KOPT-K1 (cell line): Measurements from ENCODE around the gene TRIM13.
A peak's percentile ranks its signal among the peaks of the same experiment; 100 is the strongest.
"Not testable (repeated sequence)": the region's sequence is repeated elsewhere in the genome, so short reads cannot be mapped to it uniquely, and the experiment has no call there.

ENCODE experiments used
- H3K27ac ChIP-seq: fragments of 200-600 bp; sonication (generic); 2 replicates; pipeline ENCODE4 v1.5.1; 2016; ENCODE audit warnings: antibody characterized with exemption, mild to moderate bottlenecking, low read depth, low read length; ENCODE audit not compliant: poor library complexity, severe bottlenecking
- H3K36me3 ChIP-seq: fragments of 200-600 bp; sonication (generic); 2 replicates; pipeline ENCODE4 v1.5.1; 2017; ENCODE audit warnings: antibody characterized with exemption, mild to moderate bottlenecking, low read length, moderate library complexity; ENCODE audit not compliant: insufficient read depth
- H3K9me3 ChIP-seq: fragments of 200-600 bp; sonication (generic); 2 replicates; pipeline ENCODE4 v1.5.1; 2017; ENCODE audit warnings: antibody characterized with exemption, low read length, mild to moderate bottlenecking; ENCODE audit not compliant: insufficient read depth, poor library complexity, severe bottlenecking

TRIM13 gene

DNA sequence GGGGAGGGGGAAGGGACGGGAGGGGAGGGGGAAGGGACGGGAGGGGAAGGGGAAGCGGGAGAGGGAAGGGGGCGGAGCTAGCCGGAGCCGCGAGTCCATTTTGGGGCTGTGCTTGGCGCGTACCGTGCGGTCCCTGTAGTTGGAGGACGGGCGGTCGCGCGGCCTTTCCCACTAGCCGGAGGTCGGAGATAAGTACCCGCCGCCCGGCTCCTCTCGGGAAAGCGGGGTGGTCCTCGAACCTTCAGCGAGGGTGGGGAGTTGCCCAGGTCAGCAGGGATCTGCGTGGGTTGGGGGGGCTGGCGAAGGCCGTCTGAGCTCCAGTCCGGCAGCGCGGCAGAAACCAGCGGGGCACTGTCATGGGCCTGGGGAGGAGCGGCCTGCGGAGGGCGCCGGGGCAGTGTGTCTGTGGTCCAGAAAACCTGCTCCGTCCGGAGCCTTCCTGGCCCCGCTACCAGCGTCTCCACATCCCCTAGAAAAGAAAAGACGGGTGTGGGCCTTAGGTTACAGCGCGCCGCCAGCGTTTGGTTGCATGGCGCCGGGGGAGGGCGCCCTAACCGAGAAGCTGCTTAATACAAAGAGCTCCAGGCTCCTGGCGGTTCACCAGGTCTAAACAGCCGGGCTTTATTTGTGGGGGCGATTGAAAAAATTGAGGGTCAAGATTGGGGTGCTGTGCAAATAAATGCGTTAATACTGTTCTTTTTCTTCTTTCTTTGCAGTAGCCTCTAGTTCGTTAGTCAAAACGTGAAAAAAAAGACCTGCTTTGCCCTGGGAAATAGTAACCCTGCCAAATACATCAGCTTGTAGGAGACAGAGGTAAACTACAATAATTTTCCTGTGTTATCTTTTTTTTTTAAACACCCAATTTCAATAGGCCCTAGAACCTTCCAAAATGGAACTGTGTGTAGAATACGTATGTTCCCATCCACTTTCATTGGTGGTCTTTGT, at the start of gene TRIM13:
TRIM13 (plus strand) TSS at position 92 of the 945 bp plus-strand sequence. CDS start 14,899 bp downstream, outside the sequence.
- Histone ChIP-seq H3K27ac (peak within 1 kb of the TSS; percentile 98), H3K9me3 (no peaks in the 10 kb centered on the region), H3K36me3 (peaks cover 42% of the 10 kb centered on the region)

GRCh38 chr13:49948777-49949270, 48.0 kb upstream of the TRIM13 start:
- H3K36me3 ChIP-seq, H3K27ac ChIP-seq, H3K9me3 ChIP-seq: not testable (repeated sequence)

- no peak overlapping the region for H3K27ac ChIP-seq
- H3K36me3 ChIP-seq, result no peaks in the 10 kb centered on the region
- H3K9me3 ChIP-seq, result no peaks in the 10 kb centered on the region
These were observed 44.9 kb upstream of the TRIM13 start for GRCh38 chr13:49951754-49952535.

- H3K27ac ChIP-seq, result no peak overlapping the region
- H3K9me3 ChIP-seq, result no peaks in the 10 kb centered on the region
- H3K36me3 ChIP-seq, result no peaks in the 10 kb centered on the region
These were observed 43.3 kb upstream of the TRIM13 start for GRCh38 chr13:49953560-49953959.

DNA sequence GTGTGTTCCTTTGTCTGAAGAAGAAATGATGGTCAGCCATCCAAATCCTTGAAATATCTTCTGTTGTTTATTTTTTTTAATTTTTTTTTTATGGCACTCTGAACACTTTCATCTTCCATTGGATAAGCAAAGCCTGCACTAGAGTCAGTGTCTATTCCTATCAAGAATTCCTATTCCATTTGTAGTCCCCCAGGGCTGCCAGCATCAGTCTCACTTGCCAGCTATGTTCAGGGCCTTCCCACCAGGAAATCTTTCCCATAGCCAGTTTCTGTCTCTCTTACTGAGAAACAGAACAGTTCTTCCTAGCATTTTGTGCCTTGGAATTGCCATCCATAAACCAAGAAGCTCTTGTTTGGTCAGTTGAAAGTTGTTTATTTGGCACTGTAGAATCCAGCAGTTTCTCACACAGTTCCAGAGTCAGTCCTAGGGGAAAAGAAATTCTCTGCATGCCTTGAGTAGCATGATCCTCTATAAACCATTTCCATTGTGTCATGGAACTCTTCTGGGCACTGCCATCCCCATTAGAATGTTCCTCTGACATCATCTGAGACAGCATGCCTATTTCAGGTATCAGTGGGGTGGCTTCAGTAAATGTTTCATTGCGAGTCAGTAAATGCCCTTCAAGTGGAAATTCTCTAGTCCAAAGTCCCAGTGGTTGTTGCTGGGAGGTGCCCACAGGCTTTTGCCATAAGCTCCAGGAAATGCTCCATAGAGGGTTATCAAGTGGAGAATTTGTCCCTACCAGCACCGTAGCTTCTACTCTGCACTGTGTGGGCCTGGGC, 42.0 kb upstream of the TRIM13 start:
- Histone ChIP-seq H3K9me3 (no peaks in the 10 kb centered on the region), H3K36me3 (no peaks in the 10 kb centered on the region), H3K27ac (no peak overlapping the region)

GRCh38 chr13:49956131-49956530, 40.7 kb upstream of the TRIM13 start:
- H3K27ac ChIP-seq, result no peak overlapping the region
- no peaks in the 10 kb centered on the region for H3K9me3 ChIP-seq
- no peaks in the 10 kb centered on the region for H3K36me3 ChIP-seq

GRCh38 chr13:49958321-49958720, 38.5 kb upstream of the TRIM13 start:
- Histone ChIP-seq H3K36me3 (no peaks in the 10 kb centered on the region), H3K27ac (no peak overlapping the region), H3K9me3 (peaks cover 10% of the 10 kb centered on the region)

DNA sequence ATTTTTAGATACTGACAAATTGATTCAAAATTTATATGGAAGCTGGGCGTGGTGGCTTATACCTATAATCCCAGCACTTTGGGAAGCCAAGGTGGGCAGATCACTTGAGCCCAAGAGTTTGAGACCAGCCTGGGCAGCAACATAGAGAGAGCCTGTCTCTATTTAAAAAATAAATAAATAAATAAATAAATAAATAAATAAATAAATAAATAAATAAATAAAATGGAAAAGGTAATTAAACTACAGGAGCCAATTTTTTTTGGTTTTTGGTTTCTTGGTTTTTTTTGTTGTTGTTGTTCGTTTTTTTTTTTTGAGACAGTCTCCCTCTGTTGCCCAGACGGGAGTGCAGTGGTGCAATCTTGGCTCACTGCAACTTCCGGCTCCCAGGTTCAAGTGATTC, 29.4 kb upstream of the TRIM13 start:
- no peak overlapping the region for H3K27ac ChIP-seq
- H3K9me3 ChIP-seq, result peaks cover 24% of the 10 kb centered on the region
- H3K36me3 ChIP-seq, result no peaks in the 10 kb centered on the region

GRCh38 chr13:49972709-49973108, 24.1 kb upstream of the TRIM13 start:
- Histone ChIP-seq H3K27ac (no peak overlapping the region), H3K9me3 (no peaks in the 10 kb centered on the region), H3K36me3 (no peaks in the 10 kb centered on the region)

DNA sequence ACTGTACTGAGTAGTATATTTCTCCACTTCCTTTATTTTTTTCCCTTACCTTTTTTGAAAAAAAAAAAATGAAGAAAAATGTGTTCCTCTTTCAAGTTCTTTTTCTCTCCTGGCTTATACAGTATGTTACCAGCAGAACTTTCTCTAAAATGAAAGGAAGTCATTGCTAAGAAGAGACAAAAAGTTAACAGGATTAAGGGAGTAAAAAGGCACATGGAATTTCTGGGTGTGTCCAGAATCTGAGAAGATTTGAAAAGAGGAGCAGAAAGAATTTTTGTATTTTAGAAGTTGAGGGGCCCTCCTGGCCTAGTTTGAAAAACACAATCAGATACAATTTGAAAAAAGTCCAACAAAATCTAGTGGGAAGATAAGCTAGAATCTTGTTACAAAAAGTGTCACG, 21.0 kb upstream of the TRIM13 start:
- H3K36me3 ChIP-seq, result no peaks in the 10 kb centered on the region
- no peak overlapping the region for H3K27ac ChIP-seq
- no peaks in the 10 kb centered on the region for H3K9me3 ChIP-seq

DNA sequence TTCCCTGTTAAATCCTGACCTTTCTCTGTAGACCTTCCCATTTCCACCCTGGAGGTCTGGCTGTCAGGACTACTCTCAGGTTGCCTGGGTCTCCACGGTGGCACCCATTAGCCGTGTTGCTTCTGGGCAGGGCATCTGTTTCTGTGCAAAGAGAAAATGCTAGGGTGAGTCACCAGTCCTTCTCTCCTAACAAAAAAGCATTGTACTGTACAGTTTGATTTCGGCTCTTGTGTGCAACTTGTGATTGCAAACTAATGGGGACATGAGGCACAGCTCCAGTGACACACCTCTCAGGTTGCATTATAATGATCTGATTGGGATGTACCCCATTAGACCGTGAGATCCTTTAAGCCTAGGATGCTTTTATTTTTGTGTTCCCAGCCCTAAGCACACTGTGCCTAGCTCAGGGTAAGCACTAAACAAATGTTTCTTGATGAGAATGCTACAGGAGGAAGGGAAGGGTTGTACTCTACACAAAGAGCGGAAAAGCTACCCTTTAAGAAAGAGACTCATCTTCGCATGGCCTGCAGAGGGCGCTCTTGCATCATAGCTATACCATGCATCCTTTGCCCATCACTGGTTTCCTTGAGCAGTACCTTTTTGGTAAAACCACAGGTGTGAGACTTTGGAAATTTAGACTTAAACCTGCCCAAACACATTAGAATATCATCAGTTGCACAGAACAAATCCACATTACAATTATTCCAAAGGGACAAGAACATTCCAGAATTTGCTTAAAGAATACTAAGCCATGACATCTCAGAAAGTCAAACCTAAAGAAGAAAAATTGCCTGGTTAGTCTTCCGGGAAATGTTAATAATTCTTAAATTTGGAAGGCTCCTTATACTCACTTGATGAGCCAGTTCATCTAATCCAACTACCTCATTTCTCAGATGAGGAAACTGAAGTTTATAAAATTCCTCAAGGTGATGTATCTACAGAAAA, 20.3 kb upstream of the TRIM13 start:
- Histone ChIP-seq H3K9me3 (no peaks in the 10 kb centered on the region), H3K36me3 (no peaks in the 10 kb centered on the region), H3K27ac (no peak overlapping the region)

GRCh38 chr13:49977992-49978391, 18.9 kb upstream of the TRIM13 start:
- H3K36me3 ChIP-seq, result no peaks in the 10 kb centered on the region
- H3K9me3 ChIP-seq, result no peaks in the 10 kb centered on the region
- H3K27ac ChIP-seq, result no peak overlapping the region

GRCh38 chr13:49980266-49980665, 16.6 kb upstream of the TRIM13 start:
- H3K36me3 ChIP-seq, result no peaks in the 10 kb centered on the region
- no peaks in the 10 kb centered on the region for H3K9me3 ChIP-seq

DNA sequence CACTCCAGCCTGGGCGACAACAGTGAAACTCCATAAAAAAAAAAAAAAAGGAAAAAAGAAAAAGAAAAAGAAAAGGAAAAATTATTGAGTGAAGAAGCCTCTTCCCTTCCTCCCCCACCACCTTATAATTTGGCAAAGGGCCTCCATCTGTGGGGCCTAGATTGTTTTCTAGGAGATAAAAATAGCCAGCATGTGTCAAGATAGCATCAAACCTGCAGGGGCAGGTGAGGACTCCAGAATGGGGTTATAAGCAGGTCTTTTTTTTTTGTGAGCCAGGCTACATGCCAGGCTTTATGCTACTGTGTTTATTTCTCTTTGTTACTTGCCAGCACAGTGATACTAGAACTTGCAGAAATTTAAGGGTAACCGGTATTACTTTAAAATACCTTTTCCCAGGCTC, 11.7 kb upstream of the TRIM13 start:
- no peaks in the 10 kb centered on the region for H3K36me3 ChIP-seq
- no peaks in the 10 kb centered on the region for H3K9me3 ChIP-seq
- no peak overlapping the region for H3K27ac ChIP-seq

More at GRCh38 chr13:49980266-49980665, 16.6 kb upstream of the TRIM13 start:
- no peak overlapping the region for H3K27ac ChIP-seq
